Central memory CD4-positive, alpha-beta T cell (primary cell): ENCODE results near the gene ADARB2.
"Not testable (repeated sequence)": the region's sequence is repeated elsewhere in the genome, so short reads cannot be mapped to it uniquely, and the experiment has no call there.

Experiments used
- DNase-seq: peaks from one replicate; pipeline ENCODE4 v3.0.0; 2022

ADARB2 gene

DNA sequence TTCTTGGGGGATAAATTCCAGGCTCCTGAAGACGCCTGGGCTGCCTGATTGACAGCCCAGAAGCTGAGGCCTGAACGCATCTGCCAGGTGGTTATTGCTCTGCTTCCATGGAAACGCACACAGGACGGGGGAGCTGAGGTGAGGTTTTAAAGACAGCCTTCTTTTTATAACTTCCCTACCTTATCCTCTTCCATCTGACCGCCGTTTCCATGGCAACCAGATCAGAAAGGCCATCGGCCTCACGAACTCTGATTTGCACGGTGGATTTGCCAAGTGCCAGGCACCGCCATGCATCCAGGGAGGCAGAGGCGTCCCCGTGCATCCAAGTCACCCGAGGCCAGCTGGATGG is 260.9 kb downstream of the ADARB2 start:
- DNase-seq, result no peak

DNA sequence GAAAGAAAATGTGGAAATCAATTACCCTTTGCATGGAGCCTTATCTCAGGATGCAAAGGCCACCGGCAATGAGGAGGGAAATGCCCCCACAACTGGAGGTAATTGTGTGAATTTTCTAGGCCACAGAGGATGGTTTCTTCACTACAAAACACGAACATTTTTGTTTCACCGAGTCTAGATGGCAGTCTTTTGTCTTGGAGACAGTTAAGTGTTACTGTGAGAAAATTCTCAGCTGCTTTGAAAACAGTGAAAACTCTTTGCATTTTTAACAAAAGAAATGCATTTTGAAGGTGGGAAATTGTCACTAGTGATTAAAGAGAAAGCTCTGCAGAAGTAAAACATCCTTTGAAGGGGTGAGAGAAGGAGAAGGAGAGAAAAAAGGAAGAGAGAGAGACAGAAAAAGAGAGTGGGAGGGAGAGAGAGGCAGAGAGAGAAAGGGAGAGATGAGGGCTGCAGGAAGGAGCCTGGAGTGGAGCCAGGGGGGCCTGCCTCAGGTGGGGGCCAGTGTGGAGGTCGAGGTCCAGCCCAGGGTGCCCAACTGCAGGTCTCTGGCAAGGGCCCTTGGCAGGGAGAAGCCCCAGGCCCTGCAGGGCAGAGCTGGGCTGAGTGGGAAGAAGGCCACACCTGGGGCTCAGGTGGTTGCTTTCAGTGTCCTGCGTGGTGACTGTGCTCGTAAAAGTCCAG is 261.4 kb downstream of the ADARB2 start:
- DNase-seq, result no peak

DNA sequence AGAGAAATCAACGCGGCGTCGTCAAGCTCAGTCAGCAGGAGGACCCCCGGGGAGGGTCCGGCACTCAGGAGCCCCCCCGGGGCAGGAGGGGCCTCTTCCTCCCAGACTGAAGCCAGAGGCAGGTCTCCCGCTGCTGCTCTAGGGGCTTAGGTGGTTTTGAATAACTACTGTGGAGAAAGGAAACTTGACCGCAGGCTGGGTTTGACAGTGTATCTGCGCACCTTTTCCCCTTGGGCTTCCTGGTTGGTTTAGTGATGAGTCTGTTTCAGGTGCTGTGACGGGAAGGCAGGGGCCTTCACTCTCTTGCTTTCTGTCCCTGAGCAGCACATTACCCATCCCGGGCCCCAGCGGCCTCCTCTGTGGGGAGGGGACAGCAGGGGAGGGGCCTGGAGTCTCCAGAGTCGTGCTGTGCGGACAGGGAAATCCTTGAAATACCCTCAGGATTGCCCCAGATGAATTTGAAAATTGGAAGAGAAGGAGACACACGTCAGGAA is 262.2 kb downstream of the ADARB2 start:
- no peak for DNase-seq

- no peak for DNase-seq
Observed at GRCh38 chr10:1474376-1475097, 262.8 kb downstream of the ADARB2 start.

DNA sequence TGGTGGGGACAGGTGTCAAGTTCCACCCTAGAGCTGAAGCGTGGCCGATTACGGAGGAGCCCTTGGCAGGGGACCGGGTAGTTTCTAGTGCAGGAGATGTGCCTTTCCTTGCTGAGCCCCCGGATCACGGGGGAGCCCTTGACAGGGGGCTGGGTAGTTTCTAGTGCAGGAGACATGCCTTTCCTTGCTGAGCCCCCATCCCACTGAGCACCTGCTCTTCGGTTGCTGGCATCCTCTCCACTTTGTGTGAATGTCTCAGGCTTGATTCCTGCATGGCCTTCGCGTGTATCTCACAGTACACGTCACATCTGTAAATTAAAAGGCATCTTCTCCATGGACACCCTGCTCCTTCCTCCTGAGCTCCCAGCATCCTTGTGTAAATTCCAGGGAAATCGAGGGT is 263.5 kb downstream of the ADARB2 start:
- DNase-seq, result no peak

DNA sequence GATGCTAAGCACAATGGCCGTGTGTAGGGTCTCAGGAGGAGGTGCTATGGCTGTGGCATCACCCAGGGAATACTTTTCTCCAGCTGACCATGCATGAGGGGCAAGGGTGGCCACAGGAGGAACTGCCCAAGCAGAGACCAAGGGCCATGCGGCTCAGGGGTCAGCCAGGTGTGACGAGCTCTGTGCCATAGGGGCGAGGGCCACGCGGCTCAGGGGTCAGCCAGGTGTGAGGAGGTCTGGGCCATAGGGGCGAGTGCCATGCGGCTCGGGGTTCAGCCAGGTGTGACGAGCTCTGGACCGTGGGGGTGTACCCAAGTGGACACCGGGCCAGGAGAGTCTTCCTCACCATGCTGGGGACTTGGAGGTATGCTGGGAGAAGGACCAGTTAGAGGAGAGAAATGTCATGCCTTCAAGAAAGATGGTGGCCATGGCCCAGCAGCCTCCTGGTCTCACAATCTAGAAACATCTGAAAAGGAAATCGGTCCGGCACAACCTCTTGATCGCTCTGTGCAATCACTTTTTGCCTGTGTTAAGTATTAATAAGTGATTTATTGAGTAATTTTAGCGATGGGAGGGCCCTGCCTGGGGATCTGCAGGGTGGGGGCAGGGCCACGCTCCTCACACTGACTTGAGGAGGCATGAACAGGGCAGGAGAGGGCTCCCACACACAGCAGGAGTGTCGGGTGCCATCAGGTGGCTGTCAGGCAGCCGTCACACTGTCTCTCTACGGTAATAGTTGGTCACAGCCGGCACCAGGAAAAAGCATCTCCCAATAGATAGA is 265.0 kb downstream of the ADARB2 start:
- DNase-seq, result no peak

- DNase-seq, result no peak
Observed at GRCh38 chr10:1468811-1469210, 268.5 kb downstream of the ADARB2 start.

GRCh38 chr10:1467334-1468076 is 269.8 kb downstream of the ADARB2 start:
- DNase-seq, result no peak

- DNase-seq, result no peak
Observed at GRCh38 chr10:1465993-1466764, 271.1 kb downstream of the ADARB2 start.

- no peak for DNase-seq
Observed at GRCh38 chr10:1465418-1465911, 271.9 kb downstream of the ADARB2 start.

DNA sequence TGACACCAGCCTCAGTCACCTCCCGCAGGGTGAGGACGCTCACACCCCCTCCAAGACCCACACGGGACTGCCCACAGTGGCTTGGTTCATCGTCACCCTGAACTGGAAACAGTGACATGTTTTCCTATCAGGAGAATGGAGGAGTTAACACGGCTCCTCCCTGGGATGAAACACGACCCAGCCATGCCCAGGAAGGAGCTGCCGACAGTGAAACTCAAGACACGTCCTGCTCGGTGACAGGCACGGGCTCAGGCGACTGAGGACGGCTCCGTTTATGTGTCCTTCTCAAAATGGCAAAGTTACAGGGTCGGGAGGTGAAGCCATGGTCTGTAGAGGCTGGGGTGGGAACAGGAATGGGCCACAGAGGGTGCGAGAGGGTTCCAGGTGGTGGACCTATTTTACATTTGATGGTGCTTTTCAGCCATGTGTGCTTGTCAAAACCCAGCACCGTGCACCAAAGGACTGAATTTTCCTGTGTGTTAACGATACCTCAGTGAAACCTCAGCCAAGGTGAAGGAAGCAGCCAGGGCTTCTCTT is 272.4 kb downstream of the ADARB2 start:
- DNase-seq, result no peak

DNA sequence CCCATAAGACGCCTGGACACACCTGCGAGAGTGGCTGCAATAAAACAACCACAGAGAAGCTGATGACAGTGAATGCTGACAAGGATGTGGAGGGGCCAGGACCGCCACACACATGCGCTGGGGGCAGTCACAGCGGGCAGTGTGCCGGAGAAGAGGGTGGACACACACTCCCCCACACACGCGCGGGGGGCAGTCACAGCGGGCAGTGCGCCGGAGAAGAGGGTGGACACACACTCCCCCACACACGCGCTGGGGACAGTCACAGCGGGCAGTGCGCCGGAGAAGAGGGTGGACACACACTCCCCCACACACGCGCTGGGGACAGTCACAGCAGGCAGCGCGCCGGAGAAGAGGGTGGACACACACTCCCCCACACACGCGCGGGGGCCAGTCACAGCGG is 273.4 kb downstream of the ADARB2 start:
- DNase-seq, result not testable (repeated sequence)

DNA sequence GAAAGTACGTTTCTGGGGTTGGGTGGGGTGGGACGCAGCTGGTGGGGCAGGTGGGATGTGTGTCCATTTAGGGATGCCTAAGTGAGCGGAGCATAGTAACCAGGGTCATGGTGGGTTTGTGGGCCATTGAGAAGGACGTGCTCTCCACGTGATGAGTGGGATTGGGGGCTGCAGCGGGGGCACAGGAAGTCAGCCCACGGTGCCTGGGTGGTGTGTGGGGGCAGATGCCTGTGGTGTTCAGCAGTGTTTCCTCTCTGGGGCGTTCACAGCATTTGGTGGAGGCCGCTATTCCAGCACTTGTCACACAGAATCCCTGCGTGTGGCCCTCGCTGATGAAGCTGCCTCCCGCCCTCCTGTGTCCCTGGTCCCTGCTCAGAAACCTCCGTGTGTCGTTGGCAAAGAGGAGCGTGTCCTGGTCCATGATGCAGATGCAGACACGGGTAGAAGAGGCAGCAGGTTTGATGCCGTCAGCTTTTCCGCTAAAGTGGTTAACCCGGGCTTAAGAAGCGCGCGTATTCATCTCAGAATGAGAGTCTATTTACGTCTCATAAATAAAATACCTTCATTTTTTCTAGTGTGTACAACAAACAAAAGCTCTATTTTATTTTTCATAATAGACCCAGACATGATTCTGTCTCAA is 274.2 kb downstream of the ADARB2 start:
- DNase-seq, result no peak

DNA sequence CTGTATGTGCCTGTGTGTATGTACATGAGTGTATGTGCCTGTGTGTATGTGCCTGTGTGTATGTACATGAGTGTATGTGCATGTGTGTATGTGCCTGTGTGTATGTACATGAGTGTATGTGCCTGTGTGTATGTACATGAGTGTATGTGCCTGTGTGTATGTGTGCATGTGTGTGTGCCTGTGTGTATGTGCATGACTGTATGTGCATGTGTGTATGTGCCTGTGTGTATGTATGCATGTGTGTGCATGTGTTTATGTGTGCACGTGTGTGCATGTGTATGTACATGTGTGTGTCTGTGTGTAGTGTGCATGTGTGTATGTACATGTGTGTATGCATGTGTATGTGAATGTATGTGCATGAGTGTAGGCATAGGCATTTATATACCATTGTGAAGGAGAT is 274.8 kb downstream of the ADARB2 start:
- DNase-seq, result no peak

DNA sequence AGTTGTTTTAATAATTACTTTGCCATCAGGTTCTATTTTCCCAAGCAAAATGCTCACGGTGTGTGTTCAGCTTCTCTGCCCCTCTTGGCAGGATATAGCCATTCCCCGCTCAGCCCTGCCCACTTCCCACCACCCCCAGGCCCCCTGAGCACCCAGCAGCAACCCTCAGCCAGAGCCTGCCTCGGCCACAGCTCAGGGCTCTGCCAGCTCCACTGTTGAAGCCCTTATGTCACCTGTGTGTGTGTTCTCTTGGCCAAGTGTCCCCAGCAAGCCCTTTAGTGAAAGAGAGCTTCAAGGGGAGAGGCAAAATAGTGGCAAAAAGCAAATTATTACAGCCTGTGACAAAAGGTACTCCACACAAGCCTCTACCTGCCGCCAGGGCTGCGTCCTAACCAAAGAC is 275.3 kb downstream of the ADARB2 start:
- DNase-seq, result no peak

GRCh38 chr10:1461016-1461415 is 276.3 kb downstream of the ADARB2 start:
- no peak for DNase-seq

- DNase-seq, result not testable (repeated sequence)
Observed at GRCh38 chr10:1459664-1460063, 277.7 kb downstream of the ADARB2 start.

DNA sequence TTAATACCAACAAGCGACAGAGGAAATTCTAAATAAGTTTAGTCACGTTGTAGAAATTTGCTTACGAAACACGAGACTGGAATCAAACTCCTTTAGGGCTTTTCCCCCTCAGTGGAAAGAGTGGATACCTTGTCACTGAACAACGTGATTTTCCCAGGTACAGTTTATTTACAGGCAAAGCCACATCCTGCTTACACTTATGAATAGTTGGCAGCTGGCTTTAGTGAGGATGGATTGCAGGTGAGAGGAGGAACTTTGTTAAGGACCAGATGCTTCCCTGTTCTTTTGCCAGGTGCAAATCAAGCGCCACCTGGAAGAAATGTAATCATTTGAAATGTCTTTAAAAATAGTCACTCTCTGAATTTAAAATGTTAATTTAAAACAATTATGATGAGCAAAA is 282.4 kb downstream of the ADARB2 start:
- no peak for DNase-seq

DNA sequence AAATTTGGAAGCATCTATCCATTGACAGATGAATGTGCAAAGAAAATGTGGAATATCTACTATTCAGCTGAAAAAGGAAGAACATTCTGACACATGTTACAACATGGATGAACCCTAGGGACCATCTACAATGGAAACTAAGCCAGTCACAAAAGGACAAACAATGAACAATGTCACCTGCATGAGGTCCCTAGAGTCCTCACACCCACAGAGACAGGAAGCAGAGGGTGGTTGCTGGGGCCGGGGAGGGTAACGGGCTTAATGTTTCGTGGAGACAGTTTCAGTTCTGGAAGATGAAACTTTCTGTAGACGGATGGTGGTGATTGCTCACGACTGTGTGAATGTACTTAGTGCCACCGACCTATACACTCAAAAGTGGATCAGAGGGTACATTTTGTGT is 282.9 kb downstream of the ADARB2 start:
- no peak for DNase-seq

GRCh38 chr10:1452777-1453176 is 284.5 kb downstream of the ADARB2 start:
- DNase-seq, result no peak

DNA sequence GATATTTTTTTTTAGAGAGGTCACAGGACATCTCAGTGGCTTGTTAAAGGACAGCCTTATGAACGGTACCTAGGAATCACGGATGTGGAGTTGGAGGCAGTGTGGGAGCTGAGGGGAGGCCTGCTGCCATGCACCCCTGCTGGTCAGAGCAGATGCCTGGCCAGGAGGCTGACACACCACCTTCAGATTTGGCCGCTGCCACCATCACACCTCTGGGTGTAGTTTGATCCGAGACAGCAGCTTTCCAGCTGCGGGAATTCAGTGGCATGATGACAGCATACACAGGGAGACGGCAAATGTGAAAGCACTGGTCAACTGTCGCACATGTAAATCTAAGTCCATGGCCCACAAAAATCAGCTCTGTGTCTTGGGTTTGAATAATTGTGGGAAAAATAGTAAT is 285.4 kb downstream of the ADARB2 start:
- no peak for DNase-seq
